ENCODE measurements around the gene INVS. TPM values are rescaled to one million over a fixed set of nuclear protein-coding genes. Genes with fewer than 3 reads are reported as not detected.

Gene INVS
- total RNA-seq, 1 experiment from 2014 or later: 15.6 TPM

DNA sequence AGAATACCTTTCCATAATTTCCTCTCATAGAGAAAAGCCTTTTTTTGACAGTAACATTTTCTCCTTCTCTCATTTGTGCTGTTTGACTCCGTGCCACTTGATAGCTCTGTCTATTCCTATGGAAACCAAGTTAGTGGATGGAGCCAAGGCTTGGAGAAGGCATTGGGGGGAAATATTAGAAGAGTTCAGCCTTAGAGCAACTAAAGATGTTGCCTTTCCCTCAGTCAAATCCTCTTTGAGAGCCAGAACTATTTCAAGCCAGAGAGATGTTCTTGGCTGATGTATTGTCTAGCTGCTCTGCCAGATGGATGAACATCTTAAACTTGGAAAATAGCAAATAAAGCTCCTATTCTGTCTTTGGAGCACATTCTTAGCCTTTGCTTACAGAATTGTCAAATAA, 112.4 kb downstream of the INVS start:
- POLR2A ChIA-PET: no interaction called here
- TF ChIP-seq, protein P1, sequence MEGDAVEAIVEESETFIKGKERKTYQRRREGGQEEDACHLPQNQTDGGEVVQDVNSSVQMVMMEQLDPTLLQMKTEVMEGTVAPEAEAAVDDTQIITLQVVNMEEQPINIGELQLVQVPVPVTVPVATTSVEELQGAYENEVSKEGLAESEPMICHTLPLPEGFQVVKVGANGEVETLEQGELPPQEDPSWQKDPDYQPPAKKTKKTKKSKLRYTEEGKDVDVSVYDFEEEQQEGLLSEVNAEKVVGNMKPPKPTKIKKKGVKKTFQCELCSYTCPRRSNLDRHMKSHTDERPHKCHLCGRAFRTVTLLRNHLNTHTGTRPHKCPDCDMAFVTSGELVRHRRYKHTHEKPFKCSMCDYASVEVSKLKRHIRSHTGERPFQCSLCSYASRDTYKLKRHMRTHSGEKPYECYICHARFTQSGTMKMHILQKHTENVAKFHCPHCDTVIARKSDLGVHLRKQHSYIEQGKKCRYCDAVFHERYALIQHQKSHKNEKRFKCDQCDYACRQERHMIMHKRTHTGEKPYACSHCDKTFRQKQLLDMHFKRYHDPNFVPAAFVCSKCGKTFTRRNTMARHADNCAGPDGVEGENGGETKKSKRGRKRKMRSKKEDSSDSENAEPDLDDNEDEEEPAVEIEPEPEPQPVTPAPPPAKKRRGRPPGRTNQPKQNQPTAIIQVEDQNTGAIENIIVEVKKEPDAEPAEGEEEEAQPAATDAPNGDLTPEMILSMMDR (IDR thresholded peaks at IDR 0.05; ENCODE audit: insufficient read depth in 1 of 2, low read depth in 1 of 2, low read length in 1 of 2, severe bottlenecking in 1 of 2, unreplicated experiment in 1 of 2): no peak
- no peaks in the 10 kb centered on the region for H3K4me1 Mint-ChIP-seq (ENCODE audit: low read depth, unreplicated experiment)

DNA sequence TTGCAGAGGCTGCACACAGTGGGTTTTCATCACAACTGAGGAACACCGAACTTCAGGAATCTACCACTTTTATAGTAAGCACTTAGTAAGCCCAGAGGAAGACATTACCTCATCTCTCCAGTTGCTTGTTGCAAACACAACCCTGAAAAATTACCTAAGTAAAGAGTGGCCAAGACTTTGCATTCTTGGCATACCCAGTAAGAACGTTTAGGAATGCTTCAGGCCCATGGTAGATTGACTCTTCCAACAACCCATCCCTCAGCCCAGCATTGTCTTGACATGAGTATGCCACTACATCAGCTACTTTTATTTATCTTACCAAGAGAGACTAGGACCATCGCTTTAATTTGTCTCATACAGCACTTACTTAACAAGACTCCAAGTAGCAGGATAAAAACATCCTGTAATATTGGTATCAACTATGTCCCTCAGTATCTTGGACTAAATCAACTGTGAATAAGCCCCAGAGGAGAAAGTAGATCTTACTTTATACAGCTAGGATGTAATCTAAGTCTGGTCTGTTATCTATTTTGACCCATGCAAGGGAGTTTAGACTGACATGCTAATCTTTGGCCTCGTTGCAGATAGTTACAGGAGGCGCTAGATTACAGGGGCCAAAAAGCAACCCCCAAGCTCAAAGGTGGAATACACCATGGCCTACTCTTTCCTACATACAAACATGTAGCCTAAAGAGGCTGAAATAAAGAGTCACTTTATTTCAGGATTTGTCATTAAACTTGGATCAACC, 114.9 kb downstream of the INVS start:
- CTCF ChIA-PET: interaction anchor here (0.5 kb wide), 1 partner anchor 59 kb away, joined by 5 read pairs; no protein-coding TSS in a partner anchor
- DNase-seq: no peak
- H3K4me1 ChIP-seq: no peaks in the 10 kb centered on the region
- H3K27me3 Mint-ChIP-seq (ENCODE audit: insufficient read depth, unreplicated experiment): no peaks in the 10 kb centered on the region
- H3K27me3 ChIP-seq (replicated peaks; ENCODE audit: control insufficient read depth, insufficient read depth, low read length): no peaks in the 10 kb centered on the region
- H3K36me3 ChIP-seq (ENCODE audit: control insufficient read depth, insufficient read depth, low read length): no peaks in the 10 kb centered on the region
- intact Hi-C loops (cut with micrococcal nuclease; ENCODE audit: unreplicated experiment): loop anchor here (5.0 to 10.0 kb wide), 2 partner anchors 117 to 389 kb away; partner anchors contain the start of genes ERP44, INVS and NR4A3
- no peak overlapping the region for H3K4me3 Mint-ChIP-seq (ENCODE audit: unreplicated experiment)
- H3K9me3 ChIP-seq: no peaks in the 10 kb centered on the region
- TF ChIP-seq, protein P1 (IDR thresholded peaks at IDR 0.05; ENCODE audit: insufficient read depth in 1 of 2, low read depth in 1 of 2, low read length in 1 of 2, severe bottlenecking in 1 of 2, unreplicated experiment in 1 of 2): no peak
- H3K4me3 ChIP-seq (ENCODE audit: low read depth, low read length): no peak overlapping the region
- H3K27ac Mint-ChIP-seq (ENCODE audit: unreplicated experiment): no peak overlapping the region
- H3K36me3 Mint-ChIP-seq (ENCODE audit: insufficient read depth, unreplicated experiment): no peaks in the 10 kb centered on the region
- POLR2A ChIA-PET: no interaction called here
- H3K9me3 Mint-ChIP-seq (ENCODE audit: unreplicated experiment): no peaks in the 10 kb centered on the region
- no peaks in the 10 kb centered on the region for H3K4me1 Mint-ChIP-seq (ENCODE audit: low read depth, unreplicated experiment)
- BruUV-seq (replicated peaks): no TSS peak

More for the DNA sequence above, 112.4 kb downstream of the INVS start:
- H3K4me1 ChIP-seq: no peaks in the 10 kb centered on the region
- Mint-ChIP-seq H3K27me3 (ENCODE audit: insufficient read depth, unreplicated experiment) (no peaks in the 10 kb centered on the region), H3K9me3 (ENCODE audit: unreplicated experiment) (no peaks in the 10 kb centered on the region), H3K27ac (ENCODE audit: unreplicated experiment) (no peak overlapping the region), H3K4me3 (ENCODE audit: unreplicated experiment) (no peak overlapping the region), H3K36me3 (ENCODE audit: insufficient read depth, unreplicated experiment) (no peaks in the 10 kb centered on the region)
- intact Hi-C loops (cut with micrococcal nuclease; ENCODE audit: unreplicated experiment): loop anchor here (5.0 to 10.0 kb wide), 2 partner anchors 114 to 387 kb away; partner anchors contain the start of genes ERP44, INVS and NR4A3
- no peak for DNase-seq
- CTCF ChIA-PET: no interaction called here
- BruUV-seq (replicated peaks): no TSS peak
- no peaks in the 10 kb centered on the region for H3K27me3 ChIP-seq (replicated peaks; ENCODE audit: control insufficient read depth, insufficient read depth, low read length)
- no peaks in the 10 kb centered on the region for H3K36me3 ChIP-seq (ENCODE audit: control insufficient read depth, insufficient read depth, low read length)
- no peaks in the 10 kb centered on the region for H3K9me3 ChIP-seq
- H3K4me3 ChIP-seq (ENCODE audit: low read depth, low read length): no peak overlapping the region

DNA sequence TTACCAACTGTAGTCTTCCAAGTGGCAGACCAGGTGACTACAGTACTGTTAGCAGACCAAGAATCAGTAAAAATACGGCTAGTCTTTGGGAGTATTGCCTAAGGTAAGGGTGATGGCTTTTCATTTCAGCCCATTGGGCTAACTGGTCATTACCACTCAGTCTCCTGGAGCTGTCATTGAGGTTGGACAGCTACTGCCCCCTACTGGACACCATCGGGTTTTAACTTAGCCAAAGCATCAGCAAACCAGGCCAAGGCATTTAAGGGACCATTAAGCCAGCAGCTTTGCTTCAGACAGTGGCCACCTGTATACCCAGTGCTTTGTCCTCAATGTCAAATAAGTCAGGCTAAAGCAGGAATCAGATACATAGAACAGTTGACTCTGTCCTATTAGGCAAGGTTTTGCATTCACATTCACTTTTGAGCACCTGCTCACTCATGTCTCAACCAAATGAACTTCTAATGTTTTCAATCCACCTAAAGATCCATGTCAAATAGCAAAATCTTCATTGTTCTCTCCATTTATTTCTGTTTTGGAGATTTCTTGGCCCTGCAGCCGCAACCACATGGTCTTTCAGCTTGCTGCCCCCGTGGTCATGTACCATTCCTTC, 117.2 kb downstream of the INVS start:
- no peaks in the 10 kb centered on the region for H3K27me3 ChIP-seq (replicated peaks; ENCODE audit: control insufficient read depth, insufficient read depth, low read length)
- intact Hi-C loops (cut with micrococcal nuclease; ENCODE audit: unreplicated experiment): loop anchor here (5.0 to 10.0 kb wide), 2 partner anchors 79 to 391 kb away; partner anchors contain the start of gene NR4A3
- TF ChIP-seq, protein P1 (IDR thresholded peaks at IDR 0.05; ENCODE audit: insufficient read depth in 1 of 2, low read depth in 1 of 2, low read length in 1 of 2, severe bottlenecking in 1 of 2, unreplicated experiment in 1 of 2): peak; percentile 50 to 65
- Mint-ChIP-seq H3K4me1 (ENCODE audit: low read depth, unreplicated experiment) (no peaks in the 10 kb centered on the region), H3K36me3 (ENCODE audit: insufficient read depth, unreplicated experiment) (no peaks in the 10 kb centered on the region), H3K27ac (ENCODE audit: unreplicated experiment) (no peak overlapping the region), H3K27me3 (ENCODE audit: insufficient read depth, unreplicated experiment) (no peaks in the 10 kb centered on the region), H3K9me3 (ENCODE audit: unreplicated experiment) (no peaks in the 10 kb centered on the region), H3K4me3 (ENCODE audit: unreplicated experiment) (no peak overlapping the region)
- no peaks in the 10 kb centered on the region for H3K36me3 ChIP-seq (ENCODE audit: control insufficient read depth, insufficient read depth, low read length)
- ChIA-PET POLR2A (no interaction called here), CTCF (no interaction called here)
- H3K9me3 ChIP-seq: no peaks in the 10 kb centered on the region
- H3K4me1 ChIP-seq: no peaks in the 10 kb centered on the region
- no TSS peak for BruUV-seq (replicated peaks)
- DNase-seq: peak; percentile 44 to 58
- no peak overlapping the region for H3K4me3 ChIP-seq (ENCODE audit: low read depth, low read length)

Measured in Caco-2 (cell line).